HL-60 (cell line): ENCODE measurements around the gene ZMIZ1.

Experiments used
- CTCF ChIP-seq: IDR thresholded peaks from one replicate; pipeline ENCODE4 v1.5.1; 2011; ENCODE audit warnings: low read length, control low read depth, inconsistent platforms; ENCODE audit not compliant: insufficient read depth
- GABPA ChIP-seq: IDR thresholded peaks from 2 replicates; pipeline ENCODE4 v1.6.1; 2012; ENCODE audit warnings: low read depth

GRCh38 chr10:79023240-79024162 is 45.3 kb upstream of the ZMIZ1 start:
- TF ChIP-seq CTCF (no peak), GABPA (no peak)
